KOPT-K1 (cell line): Measurements from ENCODE around the gene JAM2.

Experiments used
- H3K27ac ChIP-seq: fragments of 200-600 bp; sonication (generic); 2 replicates; pipeline ENCODE4 v1.5.1; 2016; ENCODE audit warnings: antibody characterized with exemption, mild to moderate bottlenecking, low read depth, low read length; ENCODE audit not compliant: poor library complexity, severe bottlenecking
- H3K36me3 ChIP-seq: fragments of 200-600 bp; sonication (generic); 2 replicates; pipeline ENCODE4 v1.5.1; 2017; ENCODE audit warnings: antibody characterized with exemption, mild to moderate bottlenecking, low read length, moderate library complexity; ENCODE audit not compliant: insufficient read depth
- H3K9me3 ChIP-seq: fragments of 200-600 bp; sonication (generic); 2 replicates; pipeline ENCODE4 v1.5.1; 2017; ENCODE audit warnings: antibody characterized with exemption, low read length, mild to moderate bottlenecking; ENCODE audit not compliant: insufficient read depth, poor library complexity, severe bottlenecking

JAM2 gene

GRCh38 chr21:25637851-25638659, 1.0 kb upstream of the JAM2 start:
- Histone ChIP-seq H3K36me3 (no peaks in the 10 kb centered on the region), H3K9me3 (peaks cover 13% of the 10 kb centered on the region), H3K27ac (no peak overlapping the region)

GRCh38 chr21:25639551-25640201, 618 bp downstream of the JAM2 start:
- Histone ChIP-seq H3K9me3 (peaks cover 13% of the 10 kb centered on the region), H3K27ac (no peak overlapping the region), H3K36me3 (no peaks in the 10 kb centered on the region)

DNA sequence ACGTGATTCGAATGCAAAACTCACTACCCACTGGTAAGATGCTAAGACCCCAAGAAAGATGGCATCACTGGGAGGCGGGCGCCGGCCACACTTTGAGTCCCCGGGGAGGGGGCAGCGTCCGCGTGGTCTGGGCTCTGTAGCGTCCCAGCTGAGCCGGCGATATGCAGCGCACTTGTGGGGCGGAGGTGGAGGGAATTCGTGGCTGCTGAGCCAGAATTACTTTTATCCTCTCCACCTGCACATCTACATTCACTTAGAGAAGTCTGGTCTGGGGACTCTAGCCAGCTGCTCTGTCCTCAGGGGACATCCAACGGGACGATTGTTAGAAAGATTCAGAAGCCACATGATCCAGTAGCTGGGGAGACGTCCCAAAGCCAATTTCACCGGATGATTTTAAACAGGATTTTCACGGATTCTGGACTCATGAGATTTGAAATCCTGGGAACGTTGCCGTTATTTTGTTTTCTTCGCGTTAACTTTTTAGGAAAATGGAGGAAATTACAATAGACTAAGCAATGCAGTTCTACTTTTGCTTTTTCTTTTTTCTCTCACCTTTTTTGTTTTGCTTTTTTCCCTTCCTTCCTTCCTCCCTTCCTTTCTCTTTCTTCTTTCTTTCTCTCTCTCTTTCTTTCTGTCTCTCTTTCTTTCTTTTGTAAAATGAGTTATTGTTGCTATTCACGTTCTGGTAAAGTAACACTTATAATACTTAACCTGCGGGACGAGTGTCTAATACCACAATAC, 1.3 kb downstream of the JAM2 start:
- no peak overlapping the region for H3K27ac ChIP-seq
- peaks cover 13% of the 10 kb centered on the region for H3K9me3 ChIP-seq
- no peaks in the 10 kb centered on the region for H3K36me3 ChIP-seq

DNA sequence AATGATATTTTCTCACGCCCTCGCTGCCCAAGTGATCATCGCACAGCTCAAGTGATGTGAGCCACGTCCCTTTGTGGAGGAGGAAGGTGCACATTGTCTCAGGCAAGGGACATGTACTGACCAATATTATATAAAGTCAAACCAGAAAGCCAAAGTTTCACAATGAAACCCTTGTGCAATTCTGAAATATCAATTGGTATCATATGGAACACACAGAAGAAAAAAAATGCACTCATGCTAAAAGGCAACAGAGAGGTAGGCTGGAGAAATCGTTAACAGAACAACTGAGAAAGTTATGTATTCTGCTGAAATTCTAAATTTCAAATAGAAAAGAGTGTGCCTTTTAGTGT, 1.9 kb downstream of the JAM2 start:
- no peaks in the 10 kb centered on the region for H3K36me3 ChIP-seq
- H3K27ac ChIP-seq: no peak overlapping the region
- H3K9me3 ChIP-seq: peaks cover 13% of the 10 kb centered on the region

DNA sequence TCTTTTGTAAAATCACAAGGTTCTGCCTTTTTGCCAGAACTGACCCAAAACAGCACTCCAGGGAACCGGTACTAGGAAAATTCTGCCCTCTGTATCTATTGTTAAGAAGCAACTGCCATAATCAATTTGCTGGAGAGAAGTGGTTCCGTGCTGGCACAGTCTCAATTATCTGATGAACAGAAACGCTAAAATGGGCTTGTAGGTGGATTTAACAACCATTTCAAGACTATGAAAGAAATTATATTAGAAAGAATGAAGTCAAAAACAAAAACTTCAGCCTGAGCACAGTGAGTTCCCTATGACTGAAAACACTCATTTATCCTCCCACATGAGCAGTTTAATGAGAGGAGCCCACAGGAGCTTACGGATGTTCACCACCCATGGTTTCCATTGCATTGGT, 4.4 kb downstream of the JAM2 start:
- Histone ChIP-seq H3K9me3 (peaks cover 13% of the 10 kb centered on the region), H3K27ac (no peak overlapping the region), H3K36me3 (no peaks in the 10 kb centered on the region)

DNA sequence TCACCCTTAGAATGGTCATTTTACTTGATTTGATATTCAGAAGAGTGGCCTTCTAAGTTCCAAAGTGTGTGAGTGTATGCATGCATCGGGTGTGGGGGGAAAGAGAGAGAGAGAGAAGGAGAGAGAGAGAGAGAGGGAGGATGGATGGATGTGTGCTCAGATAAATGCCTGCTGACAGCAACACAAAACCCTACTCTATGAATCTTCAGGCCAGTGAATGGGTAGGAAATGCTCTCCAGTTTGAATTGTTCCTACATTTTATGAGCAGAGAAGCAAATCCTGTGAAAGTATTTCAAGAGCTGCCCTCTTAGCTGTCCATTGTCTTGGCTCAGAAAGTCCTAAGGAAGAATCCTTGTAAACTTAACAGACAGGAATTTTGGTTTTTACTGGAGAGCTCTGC, 7.4 kb downstream of the JAM2 start:
- Histone ChIP-seq H3K36me3 (no peaks in the 10 kb centered on the region), H3K9me3 (no peaks in the 10 kb centered on the region), H3K27ac (no peak overlapping the region)

- no peak overlapping the region for H3K27ac ChIP-seq
- H3K9me3 ChIP-seq: no peaks in the 10 kb centered on the region
- H3K36me3 ChIP-seq: no peaks in the 10 kb centered on the region
These were observed 8.6 kb downstream of the JAM2 start for GRCh38 chr21:25647647-25648046.

DNA sequence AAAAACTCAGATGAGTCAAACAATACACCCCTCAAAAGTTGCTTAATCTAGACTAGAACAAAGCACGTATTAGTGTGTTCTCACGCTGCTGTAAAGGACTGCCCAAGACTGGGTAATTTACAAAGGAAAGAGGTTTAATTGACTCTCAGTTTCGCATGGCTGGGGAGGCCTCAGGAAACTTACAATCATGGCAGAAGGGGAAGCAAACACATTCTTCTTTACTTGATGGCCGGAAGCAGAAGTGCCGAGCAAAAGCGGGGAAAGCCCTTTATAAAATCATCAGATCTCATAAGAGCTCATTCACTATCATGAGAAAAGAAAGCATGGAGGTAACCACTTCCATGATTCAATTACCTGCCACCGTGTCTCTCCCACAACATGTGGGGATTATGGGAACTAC, 10.1 kb downstream of the JAM2 start:
- Histone ChIP-seq H3K36me3 (no peaks in the 10 kb centered on the region), H3K27ac (no peak overlapping the region), H3K9me3 (no peaks in the 10 kb centered on the region)

DNA sequence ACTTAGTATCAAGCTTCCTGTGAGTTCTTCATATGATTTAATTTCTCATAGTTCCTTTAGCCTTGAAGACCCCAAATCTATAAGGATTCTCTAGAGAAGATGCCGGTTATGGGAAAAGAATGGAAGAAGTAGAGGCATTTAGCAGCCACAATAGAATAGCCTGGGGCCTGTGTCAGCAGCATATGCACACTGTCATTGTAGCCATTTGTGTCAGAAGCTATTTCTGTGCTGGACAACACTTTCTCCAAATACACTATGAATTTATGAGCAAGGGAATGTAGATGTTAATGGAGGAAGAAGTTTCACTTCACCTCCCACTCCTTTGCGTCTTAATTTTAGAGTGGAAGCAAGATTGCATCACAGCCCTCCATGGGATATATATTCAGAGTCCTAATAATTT, 17.4 kb downstream of the JAM2 start:
- H3K27ac ChIP-seq: no peak overlapping the region
- no peaks in the 10 kb centered on the region for H3K36me3 ChIP-seq
- H3K9me3 ChIP-seq: no peaks in the 10 kb centered on the region

- Histone ChIP-seq H3K36me3 (no peaks in the 10 kb centered on the region), H3K9me3 (no peaks in the 10 kb centered on the region), H3K27ac (no peak overlapping the region)
These were observed 18.1 kb downstream of the JAM2 start for GRCh38 chr21:25657140-25657539.

DNA sequence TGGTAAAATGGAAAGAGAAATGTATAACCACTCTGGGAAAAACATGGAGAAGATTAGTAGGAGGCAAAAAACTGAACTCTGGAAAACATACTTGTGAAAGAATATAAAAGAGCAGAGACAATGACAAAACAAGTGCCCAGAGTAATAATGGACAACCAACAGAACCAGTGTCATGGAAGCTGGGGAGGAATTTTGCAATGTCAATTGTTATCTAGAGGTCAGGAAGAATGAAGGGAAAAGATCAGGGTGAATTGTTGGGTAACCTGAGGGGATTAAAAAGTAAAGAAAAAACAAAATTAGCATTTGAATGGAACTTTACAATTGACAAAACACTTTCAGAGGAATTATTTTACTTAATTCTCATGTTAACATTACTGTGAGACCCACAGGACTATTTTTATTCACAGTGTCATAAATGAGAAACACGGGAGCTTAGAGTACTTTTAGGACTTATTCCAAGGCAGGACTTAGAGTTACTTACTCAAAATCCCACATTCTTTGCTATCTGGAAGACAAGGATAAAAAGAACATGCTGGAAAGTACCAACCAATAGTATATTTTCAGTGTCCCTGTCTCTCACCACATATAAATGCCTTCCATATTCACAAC, 19.5 kb downstream of the JAM2 start:
- Histone ChIP-seq H3K27ac (no peak overlapping the region), H3K9me3 (no peaks in the 10 kb centered on the region), H3K36me3 (no peaks in the 10 kb centered on the region)

- Histone ChIP-seq H3K9me3 (no peaks in the 10 kb centered on the region), H3K27ac (no peak overlapping the region), H3K36me3 (no peaks in the 10 kb centered on the region)
These were observed 21.2 kb downstream of the JAM2 start for GRCh38 chr21:25660233-25660632.

DNA sequence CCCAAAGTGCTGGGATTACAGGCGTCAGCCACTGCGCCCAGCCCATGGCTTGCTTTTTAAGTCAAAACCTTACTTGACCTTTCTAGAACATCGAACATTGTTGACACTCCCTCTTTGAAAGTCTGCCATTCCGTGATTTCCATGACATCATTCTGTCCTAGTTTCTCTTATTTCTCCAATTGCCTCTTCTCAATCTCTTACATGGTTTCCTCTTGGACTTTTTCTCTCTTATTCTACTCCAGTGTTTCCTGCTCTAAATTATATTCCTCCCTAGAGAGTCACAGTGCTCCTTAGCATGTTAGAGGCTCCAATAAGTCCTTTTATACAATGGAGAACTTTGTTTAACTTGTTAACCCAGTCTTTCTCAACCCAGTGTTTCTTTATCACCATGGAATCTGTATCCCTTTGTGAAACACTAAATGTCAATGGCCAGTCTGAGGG, 25.5 kb downstream of the JAM2 start:
- Histone ChIP-seq H3K9me3 (no peaks in the 10 kb centered on the region), H3K27ac (no peak overlapping the region), H3K36me3 (no peaks in the 10 kb centered on the region)

DNA sequence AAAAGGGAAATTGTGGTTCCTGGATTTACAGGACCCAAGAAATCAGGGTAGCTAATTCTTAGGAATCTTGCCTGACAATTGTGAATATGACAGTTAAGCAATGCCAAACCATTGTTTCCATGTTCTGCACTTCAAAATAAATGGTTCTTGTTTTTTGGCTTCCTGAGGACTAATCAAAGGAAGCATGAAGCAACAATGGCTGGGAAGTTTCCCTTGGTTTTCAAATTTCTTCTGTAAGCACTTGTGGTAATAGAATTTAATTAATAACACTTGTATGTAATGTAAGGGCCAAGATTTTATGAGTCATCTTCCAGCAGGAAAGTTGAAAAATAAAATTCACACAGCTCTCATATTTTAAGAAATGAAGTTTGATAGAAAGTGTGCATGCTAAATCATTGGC, 31.7 kb downstream of the JAM2 start:
- H3K27ac ChIP-seq: no peak overlapping the region
- H3K9me3 ChIP-seq: no peaks in the 10 kb centered on the region
- no peaks in the 10 kb centered on the region for H3K36me3 ChIP-seq

GRCh38 chr21:25676451-25676850, 37.4 kb downstream of the JAM2 start:
- no peak overlapping the region for H3K27ac ChIP-seq
- H3K9me3 ChIP-seq: no peaks in the 10 kb centered on the region

More at GRCh38 chr21:25676451-25676850, 37.4 kb downstream of the JAM2 start:
- no peaks in the 10 kb centered on the region for H3K36me3 ChIP-seq
